Measurements from ENCODE around the gene PIK3CD. TPM values are rescaled to one million over a fixed set of nuclear protein-coding genes. Genes with fewer than 3 reads are reported as not detected.

PIK3CD gene
- total RNA-seq, 1 experiment from 2014 or later: 43.5 TPM

Other genes starting within 250 kb of the PIK3CD start
- 19.7 and 25.2 TPM in 2 replicates for gene SLC25A33, start 112.3 kb upstream of the PIK3CD start, total RNA-seq (2014; rRNA removed; shearing (Covaris generic); ENCODE audit: low replicate concordance)
- 9.3 and 12.2 TPM in 2 replicates for gene TMEM201, start 62.8 kb upstream of the PIK3CD start, total RNA-seq (2014; rRNA removed; shearing (Covaris generic); ENCODE audit: low replicate concordance)
- 52.0 and 77.7 TPM in 2 replicates for gene CLSTN1, start 172.2 kb downstream of the PIK3CD start, total RNA-seq (2014; rRNA removed; shearing (Covaris generic); ENCODE audit: low replicate concordance)

All from Karpas-422 (cell line).